ENCODE results near the gene LIN52. TPM values are rescaled to one million over a fixed set of nuclear protein-coding genes. Genes with fewer than 3 reads are reported as not detected.

LIN52 gene
- total and polyA plus RNA-seq, 9 of the 15 experiments (the other 6 are each of a cell fraction or from before 2014, with no cell fraction given) = 4.6 to 11.8 (median 9.2) TPM

DNA sequence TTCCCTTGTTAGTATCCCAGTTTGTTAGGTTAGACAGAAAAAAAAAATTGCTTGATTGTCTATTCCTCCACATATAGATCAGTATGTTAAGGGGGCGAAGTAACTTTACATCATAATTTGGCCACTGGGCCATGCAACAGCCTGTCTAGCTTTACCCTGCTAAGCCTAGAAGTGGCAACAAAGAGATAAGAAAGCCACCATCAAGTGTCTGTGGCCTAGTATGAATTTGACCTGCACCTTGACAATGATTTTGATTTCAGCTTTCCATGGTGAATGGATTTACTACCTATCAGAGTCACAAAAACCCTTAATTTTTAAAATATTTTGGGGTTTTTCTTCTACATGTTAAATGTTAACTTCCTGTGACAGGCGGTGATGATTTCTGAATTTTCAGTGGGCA, 63.9 kb downstream of the LIN52 start:
- no peaks in the 10 kb centered on the region for H3K79me2 ChIP-seq (ENCODE audit: control insufficient read depth, insufficient read depth, low read length)
- intact Hi-C loops (cut with micrococcal nuclease) = no loop called here
- H3K9ac ChIP-seq (ENCODE audit: insufficient read depth in 1 of 2, low read depth in 2 of 2, low read length in 2 of 2) = no peak overlapping the region
- POLR2A ChIA-PET = no interaction called here
- no peaks in the 10 kb centered on the region for H3K36me3 ChIP-seq (ENCODE audit: control insufficient read depth, insufficient read depth, low read length)
- ATAC-seq = no peak
- TF ChIP-seq MTF1 (CRISPR knock-in tag; IDR thresholded peaks at IDR 0.05; ENCODE audit: borderline replicate concordance) = no peak
- TF ChIP-seq CCAR2 (IDR thresholded peaks at IDR 0.05; ENCODE audit: low read depth, low read length) = no peak
- TF ChIP-seq HMG20A (CRISPR knock-in tag; conservative IDR thresholded peaks at IDR 0.05) = no peak
- TF ChIP-seq ELF1 (tag; IDR thresholded peaks at IDR 0.05) = no peak
- TF ChIP-seq ZFP1 (CRISPR knock-in tag; IDR thresholded peaks at IDR 0.05) = no peak
- peak in 1 of 2 experiments; percentile 43; a peak in 1 of 4 replicates for TF ChIP-seq RCOR1 (IDR thresholded peaks at IDR 0.05; ENCODE audit: borderline replicate concordance in 1 of 2, low read depth in 2 of 2, low read length in 2 of 2)
- peak; percentile 68 to 75 for TF ChIP-seq KDM1A (IDR thresholded peaks at IDR 0.05)
- no peak for TF ChIP-seq DIDO1 (tag; IDR thresholded peaks at IDR 0.05; ENCODE audit: low read depth)
- no peak for TF ChIP-seq LARP7 (IDR thresholded peaks at IDR 0.05)
- TF ChIP-seq ZNF764 (CRISPR knock-in tag; IDR thresholded peaks at IDR 0.05; ENCODE audit: low read depth) = no peak
- TF ChIP-seq DACH1 (IDR thresholded peaks at IDR 0.05; ENCODE audit: partially characterized antibody) = no peak
- no peak for TF ChIP-seq BRD4 (IDR thresholded peaks at IDR 0.05)
- no peak for TF ChIP-seq NCOA4 (IDR thresholded peaks at IDR 0.05; ENCODE audit: partially characterized antibody)
- TF ChIP-seq MIER1 (IDR thresholded peaks at IDR 0.05; ENCODE audit: low read depth) = no peak
- TF ChIP-seq, protein P1, sequence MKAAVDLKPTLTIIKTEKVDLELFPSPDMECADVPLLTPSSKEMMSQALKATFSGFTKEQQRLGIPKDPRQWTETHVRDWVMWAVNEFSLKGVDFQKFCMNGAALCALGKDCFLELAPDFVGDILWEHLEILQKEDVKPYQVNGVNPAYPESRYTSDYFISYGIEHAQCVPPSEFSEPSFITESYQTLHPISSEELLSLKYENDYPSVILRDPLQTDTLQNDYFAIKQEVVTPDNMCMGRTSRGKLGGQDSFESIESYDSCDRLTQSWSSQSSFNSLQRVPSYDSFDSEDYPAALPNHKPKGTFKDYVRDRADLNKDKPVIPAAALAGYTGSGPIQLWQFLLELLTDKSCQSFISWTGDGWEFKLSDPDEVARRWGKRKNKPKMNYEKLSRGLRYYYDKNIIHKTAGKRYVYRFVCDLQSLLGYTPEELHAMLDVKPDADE (conservative IDR thresholded peaks at IDR 0.05; ENCODE audit: control insufficient read depth, low read depth, low read length) = no peak
- no peak for TF ChIP-seq ZNF76 (CRISPR knock-in tag; IDR thresholded peaks at IDR 0.05; ENCODE audit: borderline replicate concordance)
- no peak overlapping the region for H2AFZ ChIP-seq (ENCODE audit: low read depth, low read length)
- FAIRE-seq = no peak
- no peaks in the 10 kb centered on the region for H3K27me3 ChIP-seq (ENCODE audit: control insufficient read depth in 2 of 2, insufficient read depth in 2 of 2, low read length in 2 of 2)
- H4K20me1 ChIP-seq (replicated peaks; ENCODE audit: control insufficient read depth, insufficient read depth, low read length) = no peaks in the 10 kb centered on the region
- DNase-seq (ENCODE audit: extremely low read depth in 1 of 4, low spot score in 3 of 4) = no peak
- in situ Hi-C loops (cut with MboI) = no loop called here
- H3K4me1 ChIP-seq (replicated peaks in 1 of 2; ENCODE audit: control insufficient read depth in 2 of 2, insufficient read depth in 2 of 2, low read length in 2 of 2) = no peaks in the 10 kb centered on the region; a peak in 2 of 5 replicates
- 74% methylated on average over 2 of the region's 2 CpGs for WGBS (ENCODE audit: insufficient coverage, low coverage, missing lambda C conversion rate)
- no peak overlapping the region for H3K4me3 ChIP-seq
- CTCF ChIA-PET (ENCODE audit: low intra/inter-chr PET ratio) = no interaction called here
- H3K9me1 ChIP-seq (ENCODE audit: control insufficient read depth, insufficient read depth, low read length) = no peaks in the 10 kb centered on the region
- no peaks in the 10 kb centered on the region for H3K9me3 ChIP-seq (replicated peaks; ENCODE audit: control insufficient read depth, insufficient read depth, low read depth, low read length)
- H3K4me2 ChIP-seq (ENCODE audit: insufficient read depth, low read length) = no peak overlapping the region
- no peak overlapping the region for H3K27ac ChIP-seq (ENCODE audit: extremely low read depth, low read depth, low read length)
- BruUV-seq (replicated peaks) = no TSS peak
